Lower lobe of right lung (tissue), 2 donors: ENCODE measurements around the gene FZR1. TPM values are rescaled to one million over a fixed set of nuclear protein-coding genes. Genes with fewer than 3 reads are reported as not detected.
A peak's percentile ranks its signal among the peaks of the same experiment; 100 is the strongest.

Experiments used
- ATAC-seq, 2 donors: fragments of 200-7000 bp; cut with Tn5 transposase; one replicate each; pipeline ENCODE4 v1.9.1; 2020 to 2022; ENCODE audit warnings: mild to moderate bottlenecking in 2 of 2, moderate library complexity in 2 of 2
- DNase-seq: peaks from one replicate; pipeline ENCODE4 v3.0.0-alpha.2; 2020
- H3K27ac ChIP-seq: fragments of 200-600 bp; one replicate; pipeline ENCODE4 v1.8.0; 2022
- H3K27me3 ChIP-seq: fragments of 200-600 bp; one replicate; pipeline ENCODE4 v1.8.0; 2022; ENCODE audit warnings: low read depth
- H3K36me3 ChIP-seq: fragments of 200-600 bp; one replicate; pipeline ENCODE4 v1.8.0; 2022; ENCODE audit warnings: mild to moderate bottlenecking
- H3K4me1 ChIP-seq: fragments of 200-600 bp; one replicate; pipeline ENCODE4 v1.8.0; 2022
- H3K4me3 ChIP-seq: fragments of 200-600 bp; one replicate; pipeline ENCODE4 v1.8.0; 2022; ENCODE audit warnings: mild to moderate bottlenecking
- H3K9me3 ChIP-seq: fragments of 200-600 bp; one replicate; pipeline ENCODE4 v1.8.0; 2022
- CTCF ChIP-seq: fragments of 200-600 bp; IDR thresholded peaks from one replicate; pipeline ENCODE4 v1.8.0; 2022; ENCODE audit warnings: antibody characterized with exemption, mild to moderate bottlenecking
- intact Hi-C: fragments of 100-400 bp; cut with DNase I; formaldehyde crosslinking; loops from one replicate; pipeline ENCODE4 v1.11.0; 2022
- total RNA-seq: library from RNA; stranded (reverse); fragmentation: NEBNext Ultra II Directional; extraction: Animal tissue kit (Norgen Biotek cat#: 25700); gene quantifications from one replicate; pipeline ENCODE4 v1.2.1, GENCODE V29; 2021
- donor health status: DM: no; HTN: yes; CAD: no; lungs with severe emphysema.

Gene FZR1
- total RNA-seq, 1 donor from 2014 or later = 34.1 TPM

GRCh38 chr19:3586707-3587346, 80.7 kb downstream of the FZR1 start:
- ATAC-seq (peak; percentile 20 to 24), DNase-seq (no peak)
- Histone ChIP-seq H3K4me1 (peaks cover 10% of the 10 kb centered on the region), H3K36me3 (no peaks in the 10 kb centered on the region), H3K9me3 (no peaks in the 10 kb centered on the region), H3K27me3 (peaks cover 25% of the 10 kb centered on the region), H3K27ac (no peak overlapping the region), H3K4me3 (no peak overlapping the region)
- TF ChIP-seq CTCF = no peak
- intact Hi-C loops = no loop called here

Other genes starting within 250 kb of the FZR1 start
- gene NFIC, start 139.7 kb upstream of the FZR1 start, total RNA-seq = 132 TPM
- gene SMIM24, start 25.8 kb upstream of the FZR1 start, total RNA-seq = not detected
- not detected for gene SMIM44, start 22.9 kb upstream of the FZR1 start, total RNA-seq
- gene DOHH, start 5.6 kb upstream of the FZR1 start, total RNA-seq = 9.9 TPM
- 2.2 TPM for gene TEKTIP1, start 32.9 kb downstream of the FZR1 start, total RNA-seq
- 80.7 TPM for gene MFSD12, start 51.3 kb downstream of the FZR1 start, total RNA-seq
- gene HMG20B, start 66.6 kb downstream of the FZR1 start, total RNA-seq = 60.9 TPM
- 4.2 TPM for gene GIPC3, start 79.2 kb downstream of the FZR1 start, total RNA-seq
- gene TBXA2R, start 100.6 kb downstream of the FZR1 start, total RNA-seq = 4.9 TPM
- 20.3 TPM for gene CACTIN, start 120.5 kb downstream of the FZR1 start, total RNA-seq
- 43.6 TPM for gene PIP5K1C, start 194.2 kb downstream of the FZR1 start, total RNA-seq
- gene TJP3, start 202.1 kb downstream of the FZR1 start, total RNA-seq = 34.4 TPM